ENCODE results near the gene TMEM131L.

The TMEM131L gene

GRCh38 chr4:153476829-153477574 is 10.8 kb downstream of the TMEM131L start:
- no peak for DNase-seq

GRCh38 chr4:153479101-153479500 is 12.9 kb downstream of the TMEM131L start:
- DNase-seq, result no peak

- DNase-seq, result no peak
Observed at GRCh38 chr4:153480704-153481103, 14.5 kb downstream of the TMEM131L start.

GRCh38 chr4:153481478-153481877 is 15.3 kb downstream of the TMEM131L start:
- DNase-seq, result no peak

- no peak for DNase-seq
Observed at GRCh38 chr4:153483432-153484418, 17.6 kb downstream of the TMEM131L start.

GRCh38 chr4:153485359-153485758 is 19.2 kb downstream of the TMEM131L start:
- no peak for DNase-seq

GRCh38 chr4:153485860-153486259 is 19.7 kb downstream of the TMEM131L start:
- DNase-seq, result no peak

- DNase-seq, result no peak
Observed at GRCh38 chr4:153486281-153487151, 20.4 kb downstream of the TMEM131L start.

GRCh38 chr4:153488006-153488891 is 22.1 kb downstream of the TMEM131L start:
- no peak for DNase-seq

GRCh38 chr4:153489856-153490558 is 23.8 kb downstream of the TMEM131L start:
- DNase-seq, result no peak

GRCh38 chr4:153490985-153491483 is 24.9 kb downstream of the TMEM131L start:
- no peak for DNase-seq

- DNase-seq, result no peak
Observed at GRCh38 chr4:153494562-153494961, 28.4 kb downstream of the TMEM131L start.

- no peak for DNase-seq
Observed at GRCh38 chr4:153495480-153496193, 29.5 kb downstream of the TMEM131L start.

GRCh38 chr4:153497091-153497531 is 31.0 kb downstream of the TMEM131L start:
- no peak for DNase-seq

- DNase-seq, result no peak
Observed at GRCh38 chr4:153497988-153498967, 32.1 kb downstream of the TMEM131L start.

GRCh38 chr4:153499005-153499404 is 32.8 kb downstream of the TMEM131L start:
- DNase-seq, result no peak

GRCh38 chr4:153501578-153501977 is 35.4 kb downstream of the TMEM131L start:
- DNase-seq, result no peak

GRCh38 chr4:153502584-153502983 is 36.4 kb downstream of the TMEM131L start:
- DNase-seq, result no peak

Data from DMS 273 treated with DMSO at 0.1 percent for 48 hours (cell line).